Vagina (tissue), 2 donors: ENCODE data around the gene CHIT1.

Experiments used
- POLR2A ChIP-seq, 2 donors: fragments of 450-650 bp; IDR thresholded peaks; one replicate each; pipeline ENCODE4 v1.6.1; 2017; ENCODE audit warnings: antibody characterized with exemption in 2 of 2, mild to moderate bottlenecking in 2 of 2, moderate library complexity in 2 of 2
- TF ChIP-seq, protein P1 (sequence below), 3 experiments: fragments of 450-650 bp in 2 of 3; fragments of 200-600 bp in 1 of 3; sonication (generic) in 1 of 3; IDR thresholded peaks; one replicate each; pipeline ENCODE4 v1.5.1; 2017 to 2019; ENCODE audit warnings: antibody characterized with exemption in 3 of 3, mild to moderate bottlenecking in 2 of 3, moderate library complexity in 2 of 3

DNA sequence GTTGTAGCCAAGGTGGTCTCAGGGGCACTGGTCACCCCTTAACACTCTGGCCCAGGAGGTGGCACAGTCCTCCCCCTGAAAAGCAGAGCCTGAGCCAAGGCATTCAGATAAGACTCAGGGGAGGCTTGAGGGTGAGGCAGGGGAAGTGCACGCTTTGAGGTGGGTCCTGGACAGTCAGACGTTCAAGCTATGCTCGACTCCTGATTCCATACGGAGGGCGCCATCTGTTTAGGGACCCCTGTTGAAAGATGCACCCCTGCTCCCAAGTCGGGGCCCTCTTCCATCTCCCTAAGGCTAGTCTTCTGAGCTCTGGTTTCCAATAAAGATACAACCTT lies 30.0 kb downstream of the CHIT1 start:
- no peak for TF ChIP-seq POLR2A (IDR thresholded peaks at IDR 0.05)
- TF ChIP-seq, protein P1, sequence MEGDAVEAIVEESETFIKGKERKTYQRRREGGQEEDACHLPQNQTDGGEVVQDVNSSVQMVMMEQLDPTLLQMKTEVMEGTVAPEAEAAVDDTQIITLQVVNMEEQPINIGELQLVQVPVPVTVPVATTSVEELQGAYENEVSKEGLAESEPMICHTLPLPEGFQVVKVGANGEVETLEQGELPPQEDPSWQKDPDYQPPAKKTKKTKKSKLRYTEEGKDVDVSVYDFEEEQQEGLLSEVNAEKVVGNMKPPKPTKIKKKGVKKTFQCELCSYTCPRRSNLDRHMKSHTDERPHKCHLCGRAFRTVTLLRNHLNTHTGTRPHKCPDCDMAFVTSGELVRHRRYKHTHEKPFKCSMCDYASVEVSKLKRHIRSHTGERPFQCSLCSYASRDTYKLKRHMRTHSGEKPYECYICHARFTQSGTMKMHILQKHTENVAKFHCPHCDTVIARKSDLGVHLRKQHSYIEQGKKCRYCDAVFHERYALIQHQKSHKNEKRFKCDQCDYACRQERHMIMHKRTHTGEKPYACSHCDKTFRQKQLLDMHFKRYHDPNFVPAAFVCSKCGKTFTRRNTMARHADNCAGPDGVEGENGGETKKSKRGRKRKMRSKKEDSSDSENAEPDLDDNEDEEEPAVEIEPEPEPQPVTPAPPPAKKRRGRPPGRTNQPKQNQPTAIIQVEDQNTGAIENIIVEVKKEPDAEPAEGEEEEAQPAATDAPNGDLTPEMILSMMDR (IDR thresholded peaks at IDR 0.05), result no peak
